ENCODE results near the gene TRPC4AP.

TRPC4AP gene

GRCh38 chr20:35027301-35027700, 65.3 kb downstream of the TRPC4AP start:
- DNase-seq (ENCODE audit: low read depth, low spot score) = no peak
- ChIA-PET POLR2A (no interaction called here), CTCF (interaction anchor here (0.6 kb wide), 1 partner anchor 39 kb away, joined by 3 read pairs; no protein-coding TSS in a partner anchor)
- no peak for TF ChIP-seq CTCF (IDR thresholded peaks at IDR 0.05; ENCODE audit: insufficient read depth, low read length, missing control alignments)
- no peak overlapping the region for H3K4me3 ChIP-seq (ENCODE audit: low read depth, low read length)

GRCh38 chr20:35025116-35025515, 67.5 kb downstream of the TRPC4AP start:
- POLR2A ChIA-PET = no interaction called here
- no peak for DNase-seq (ENCODE audit: low read depth, low spot score)
- CTCF ChIA-PET = interaction anchor here (1.4 kb wide), 1 partner anchor 145 kb away, joined by 3 read pairs; no protein-coding TSS in a partner anchor
- no peak overlapping the region for H3K4me3 ChIP-seq (ENCODE audit: low read depth, low read length)
- TF ChIP-seq CTCF (IDR thresholded peaks at IDR 0.05; ENCODE audit: insufficient read depth, low read length, missing control alignments) = no peak

GRCh38 chr20:35023624-35024023, 69.0 kb downstream of the TRPC4AP start:
- ChIA-PET POLR2A (no interaction called here), CTCF (interaction anchor here (1.1 to 1.6 kb wide), 3 partner anchors 147 to 151 kb away, joined by 3 to 5 read pairs (median 3); partner anchors contain the start of gene GGT7)
- DNase-seq (ENCODE audit: low read depth, low spot score) = no peak

GRCh38 chr20:35021831-35022230, 70.8 kb downstream of the TRPC4AP start:
- H3K4me3 ChIP-seq (ENCODE audit: low read depth, low read length) = no peak overlapping the region
- ChIA-PET CTCF (no interaction called here), POLR2A (no interaction called here)
- TF ChIP-seq CTCF (IDR thresholded peaks at IDR 0.05; ENCODE audit: insufficient read depth, low read length, missing control alignments) = no peak
- no peak for DNase-seq (ENCODE audit: low read depth, low spot score)

More at GRCh38 chr20:35023624-35024023, 69.0 kb downstream of the TRPC4AP start:
- no peak overlapping the region for H3K4me3 ChIP-seq (ENCODE audit: low read depth, low read length)
- TF ChIP-seq CTCF (IDR thresholded peaks at IDR 0.05; ENCODE audit: insufficient read depth, low read length, missing control alignments) = no peak

GRCh38 chr20:35021063-35021462, 71.5 kb downstream of the TRPC4AP start:
- TF ChIP-seq CTCF (IDR thresholded peaks at IDR 0.05; ENCODE audit: insufficient read depth, low read length, missing control alignments) = no peak
- H3K4me3 ChIP-seq (ENCODE audit: low read depth, low read length) = no peak overlapping the region
- no peak for DNase-seq (ENCODE audit: low read depth, low spot score)
- ChIA-PET POLR2A (no interaction called here), CTCF (no interaction called here)

GRCh38 chr20:35020108-35020928, 72.3 kb downstream of the TRPC4AP start:
- POLR2A ChIA-PET = no interaction called here
- no peak for TF ChIP-seq CTCF (IDR thresholded peaks at IDR 0.05; ENCODE audit: insufficient read depth, low read length, missing control alignments)
- CTCF ChIA-PET = no interaction called here
- DNase-seq (ENCODE audit: low read depth, low spot score) = no peak
- H3K4me3 ChIP-seq (ENCODE audit: low read depth, low read length) = no peak overlapping the region
